RWPE1 (cell line): Measurements from ENCODE around the gene MANBA.

Experiments used
- CTCF ChIA-PET: fragments of 350-600 bp; sonication (Branson Sonifier 250); formaldehyde crosslinking; extraction: SDS; loops from one replicate; lab custom pipeline; 2021; lab: Yijun Ruan, JAX
- POLR2A ChIA-PET: fragments of 400-600 bp; formaldehyde crosslinking; extraction: SDS; loops from one replicate; lab custom pipeline; 2020; ENCODE audit warnings: antibody characterized with exemption; ENCODE audit not compliant: low non-redundant PET; lab: Yijun Ruan, JAX
- DNase-seq: peaks from one replicate; pipeline ENCODE4 v3.0.0; 2012; ENCODE audit warnings: low spot score
- H3K27ac ChIP-seq: fragments of 450-650 bp; 2 replicates; pipeline ENCODE4 v1.5.1; 2017
- CTCF ChIP-seq: fragments of 450-650 bp; conservative IDR thresholded peaks from 2 replicates; pipeline ENCODE4 v1.5.1; 2017; ENCODE audit warnings: low read depth, mild to moderate bottlenecking

MANBA gene

GRCh38 chr4:102678107-102678506, 82.7 kb downstream of the MANBA start:
- no peak for TF ChIP-seq CTCF
- no peak overlapping the region for H3K27ac ChIP-seq
- ChIA-PET POLR2A (no interaction called here), CTCF (interaction anchor here (0.7 kb wide), 1 partner anchor 119 kb away, joined by 3 read pairs; no protein-coding TSS in a partner anchor)
- DNase-seq = no peak

- H3K27ac ChIP-seq = no peak overlapping the region
- ChIA-PET POLR2A (no interaction called here), CTCF (no interaction called here)
- TF ChIP-seq CTCF = no peak
- DNase-seq = no peak
Observed at GRCh38 chr4:102675141-102675540, 85.6 kb downstream of the MANBA start.

- TF ChIP-seq CTCF = no peak
- DNase-seq = no peak
- ChIA-PET POLR2A (no interaction called here), CTCF (interaction anchor here (0.6 kb wide), 1 partner anchor 15 kb away, joined by 7 read pairs; no protein-coding TSS in a partner anchor)
- H3K27ac ChIP-seq = no peak overlapping the region
Observed at GRCh38 chr4:102667001-102667400, 93.8 kb downstream of the MANBA start.

GRCh38 chr4:102665527-102665926, 95.2 kb downstream of the MANBA start:
- CTCF ChIA-PET = no interaction called here
- no peak for TF ChIP-seq CTCF
- H3K27ac ChIP-seq = no peak overlapping the region
- peak; percentile 82 for DNase-seq
- POLR2A ChIA-PET = no interaction called here

GRCh38 chr4:102663073-102663472, 97.7 kb downstream of the MANBA start:
- ChIA-PET CTCF (interaction anchor here (0.6 kb wide), 1 partner anchor 19 kb away, joined by 3 read pairs; no protein-coding TSS in a partner anchor), POLR2A (interaction anchor here (0.7 kb wide), 1 partner anchor 215 kb away, joined by 6 read pairs; no protein-coding TSS in a partner anchor)
- no peak overlapping the region for H3K27ac ChIP-seq
- peak; percentile 69 for DNase-seq
- TF ChIP-seq CTCF = no peak

- ChIA-PET CTCF (no interaction called here), POLR2A (no interaction called here)
- no peak overlapping the region for H3K27ac ChIP-seq
- no peak for DNase-seq
- TF ChIP-seq CTCF = no peak
Observed at GRCh38 chr4:102657206-102657605, 103.6 kb downstream of the MANBA start.
